Endothelial cell of umbilical vein (primary cell): ENCODE data around the gene IPO13. TPM values are rescaled to one million over a fixed set of nuclear protein-coding genes. Genes with fewer than 3 reads are reported as not detected.

Experiments used
- BruUV-seq: library from RNA; stranded (reverse); fragments of 400-500 nt; replicated peaks from 2 replicates; lab custom pipeline; 2021; lab: Mats Ljungman, UMichigan
- CTCF ChIA-PET: fragments of 300-600, 350-600 bp; sonication (Branson Sonifier 250); formaldehyde crosslinking; loops from one replicate; lab custom pipeline; 2021; ENCODE audit warnings: antibody characterized with exemption, inconsistent platforms; lab: Charles Lee
- POLR2A ChIA-PET: fragments of 300-600, 350-600 bp; sonication (Branson Sonifier 250); formaldehyde crosslinking; loops from one replicate; lab custom pipeline; 2021; ENCODE audit warnings: antibody characterized with exemption, inconsistent platforms; lab: Charles Lee
- DNase-seq: peaks from one replicate; pipeline ENCODE4 v3.0.0-alpha.2; 2011; ENCODE audit warnings: low read depth, low spot score
- FAIRE-seq: peaks from 2 replicates; lab custom pipeline; 2011; peaks lifted over from hg19 to GRCh38; lab: Jason Lieb, UNC
- H2AFZ ChIP-seq: 2 replicates; pipeline ENCODE4 v1.6.0; 2012; ENCODE audit warnings: low read depth, low read length, control low read depth, inconsistent platforms
- H3K27ac ChIP-seq: 2 replicates; pipeline ENCODE4 v1.5.1; 2011; ENCODE audit warnings: low read depth, mild to moderate bottlenecking, control low read depth, low read length, moderate library complexity; ENCODE audit not compliant: insufficient read depth
- H3K27me3 ChIP-seq, 2 experiments: 2 replicates each; pipeline versions ENCODE4 v1.6.0 to v1.6.1; 2011; ENCODE audit warnings: low read length in 2 of 2, mixed read lengths in 1 of 2; ENCODE audit not compliant: control insufficient read depth in 2 of 2, insufficient read depth in 2 of 2
- H3K36me3 ChIP-seq, 2 experiments: 2 replicates in 1 of 2; 3 replicates in 1 of 2; pipeline ENCODE4 v1.5.1; 2011; ENCODE audit warnings: low read length in 2 of 2, mild to moderate bottlenecking in 1 of 2, moderate library complexity in 1 of 2; ENCODE audit not compliant: control insufficient read depth in 2 of 2, insufficient read depth in 2 of 2; ENCODE audit errors: extremely low read depth in 1 of 2
- H3K4me1 ChIP-seq: 3 replicates; pipeline ENCODE4 v1.5.1; 2011; ENCODE audit warnings: mild to moderate bottlenecking, low read length; ENCODE audit not compliant: control insufficient read depth, insufficient read depth; ENCODE audit errors: extremely low read depth
- H3K4me2 ChIP-seq: 2 replicates; pipeline ENCODE4 v1.6.1; 2011; ENCODE audit warnings: low read length, control low read depth, mixed read lengths; ENCODE audit not compliant: insufficient read depth
- H3K4me3 ChIP-seq, 3 experiments: fragments of 200-600 bp in 1 of 3; sonication (generic), shearing (Covaris generic) in 1 of 3; replicated peaks in 1 of 3; 2 replicates each; pipeline ENCODE4 v1.5.1; 2011 to 2016; ENCODE audit warnings: control low read depth in 3 of 3, low read length in 3 of 3, mild to moderate bottlenecking in 2 of 3, inconsistent platforms in 1 of 3, low read depth in 1 of 3, moderate library complexity in 1 of 3; ENCODE audit not compliant: insufficient read depth in 1 of 3
- H3K79me2 ChIP-seq: 2 replicates; pipeline ENCODE4 v1.6.0; 2012; ENCODE audit warnings: low read length, inconsistent platforms; ENCODE audit not compliant: control insufficient read depth, insufficient read depth
- H3K9ac ChIP-seq: replicated peaks from 2 replicates; pipeline ENCODE3; 2011; ENCODE audit warnings: low read length, control low read depth; ENCODE audit not compliant: insufficient read depth; ENCODE audit errors: extremely low read depth
- H3K9me1 ChIP-seq: replicated peaks from 3 replicates; pipeline ENCODE4 v1.6.0; 2011; ENCODE audit warnings: mild to moderate bottlenecking, low read length; ENCODE audit not compliant: control insufficient read depth, insufficient read depth; ENCODE audit errors: extremely low read depth
- H3K9me3 ChIP-seq: replicated peaks from 2 replicates; pipeline ENCODE4 v1.5.1; 2012; ENCODE audit warnings: low read length, inconsistent platforms; ENCODE audit not compliant: control insufficient read depth, insufficient read depth
- H4K20me1 ChIP-seq: replicated peaks from 2 replicates; pipeline ENCODE3; 2011; ENCODE audit warnings: mild to moderate bottlenecking, low read length; ENCODE audit not compliant: control insufficient read depth, insufficient read depth; ENCODE audit errors: extremely low read depth
- EZH2 ChIP-seq: IDR thresholded peaks from 2 replicates; pipeline ENCODE4 v1.6.1; 2012; ENCODE audit warnings: borderline replicate concordance, low read depth, mild to moderate bottlenecking, moderate library complexity, low read length, inconsistent platforms; ENCODE audit not compliant: severe bottlenecking
- FOS ChIP-seq: IDR thresholded peaks from 2 replicates; pipeline ENCODE4 v1.6.1; 2011; ENCODE audit warnings: mild to moderate bottlenecking, low read length, moderate library complexity, borderline replicate concordance; ENCODE audit not compliant: insufficient read depth
- GATA2 ChIP-seq: IDR thresholded peaks from 2 replicates; pipeline ENCODE4 v1.7.0; 2011; ENCODE audit warnings: low read depth, mild to moderate bottlenecking, moderate library complexity, mixed read lengths, low read length; ENCODE audit not compliant: insufficient read length, insufficient read depth
- JUN ChIP-seq: IDR thresholded peaks from 2 replicates; pipeline ENCODE4 v1.6.1; 2011; ENCODE audit warnings: borderline replicate concordance, low read depth; ENCODE audit not compliant: insufficient read length, insufficient read depth
- MAX ChIP-seq: IDR thresholded peaks from 2 replicates; pipeline ENCODE4 v1.6.1; 2011; ENCODE audit not compliant: insufficient read depth, insufficient read length
- MYC ChIP-seq: IDR thresholded peaks from one replicate; pipeline ENCODE4 v1.6.1; 2011; ENCODE audit warnings: mild to moderate bottlenecking, low read depth, low read length
- POLR2A ChIP-seq: IDR thresholded peaks from 2 replicates; pipeline ENCODE4 v1.6.1; 2012; ENCODE audit warnings: low read depth, mild to moderate bottlenecking, control low read depth, low read length
- POLR2AphosphoS5 ChIP-seq: IDR thresholded peaks from 2 replicates; pipeline ENCODE4 v1.6.1; 2012; ENCODE audit warnings: low read depth, mild to moderate bottlenecking, control low read depth, low read length, moderate library complexity; ENCODE audit not compliant: insufficient read depth
- dilution Hi-C: fragments of 300-500 bp; cut with MboI; formaldehyde crosslinking; loops from one replicate; pipeline ENCODE4 v1.15.0; 2019; ENCODE audit warnings: low sequenced_read_pairs; ENCODE audit not compliant: extremely low pct_ligation_motif_present
- intact Hi-C: fragments of 100-400 bp; cut with micrococcal nuclease; formaldehyde crosslinking; loops from one replicate; pipeline ENCODE4 v1.10.0; 2022
- polyA plus RNA-seq, 4 experiments: library from polyadenylated mRNA; depleted of rRNA in 3 of 4; stranded (reverse) in 3 of 4; unstranded in 1 of 4; fragments of >200 nt; gene quantifications; 2 replicates each; pipeline versions ENCODE4 v1.2.1 to v1.2.3, GENCODE V29; 2011 to 2012; ENCODE audit warnings: missing spikeins in 1 of 4
- total RNA-seq: library from RNA; stranded (reverse); gene quantifications from 2 replicates; pipeline ENCODE4 v1.2.3, GENCODE V29; 2021
- TF ChIP-seq, protein P1 (sequence below), 2 donors: IDR thresholded peaks; 1 replicate in 1 of 2; 2 replicates in 1 of 2; pipeline ENCODE4 v1.5.1; 2011; ENCODE audit warnings: low read length in 2 of 2, mild to moderate bottlenecking in 2 of 2, moderate library complexity in 2 of 2, control low read depth in 1 of 2, inconsistent platforms in 1 of 2, low read depth in 1 of 2; ENCODE audit not compliant: insufficient read depth in 1 of 2; ENCODE audit errors: extremely low read depth in 1 of 2

IPO13 gene
- total and polyA plus RNA-seq, 2 donors (not counting 3 experiments of a cell fraction or from before 2014, with no cell fraction given): 28.9 to 29.3 TPM

DNA sequence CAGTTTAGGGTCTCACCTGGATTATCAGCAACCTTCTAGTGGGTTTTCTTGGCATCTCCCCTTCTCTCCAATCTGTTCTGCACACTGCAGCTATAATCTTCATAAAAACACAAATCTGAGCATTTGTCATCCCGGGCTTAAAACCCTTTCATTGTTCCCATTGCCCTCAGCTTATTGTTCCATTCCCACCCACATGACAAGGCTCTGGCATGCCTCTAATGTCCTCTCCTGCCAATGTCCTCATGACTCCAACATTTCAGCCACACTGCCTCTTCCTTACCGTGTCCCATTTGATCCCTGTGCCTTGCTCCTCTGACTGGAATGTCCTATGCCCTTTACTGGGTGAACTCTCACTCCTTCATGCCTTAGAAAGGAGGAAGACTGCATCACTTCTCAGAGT lies 15.6 kb downstream of the IPO13 start:
- Histone ChIP-seq H4K20me1 (no peaks in the 10 kb centered on the region), H3K79me2 (no peaks in the 10 kb centered on the region), H3K27ac (no peak overlapping the region), H2AFZ (no peak overlapping the region), H3K4me2 (no peak overlapping the region), H3K9ac (no peak overlapping the region), H3K9me1 (no peaks in the 10 kb centered on the region), H3K4me1 (no peaks in the 10 kb centered on the region), H3K27me3 (no peaks in the 10 kb centered on the region), H3K4me3 (no peak overlapping the region), H3K36me3 (peaks cover 5 to 33% of the 10 kb centered on the region in 2 experiments), H3K9me3 (no peaks in the 10 kb centered on the region)
- ChIA-PET CTCF (no interaction called here), POLR2A (no interaction called here)
- FAIRE-seq: no peak
- TF ChIP-seq, protein P1, sequence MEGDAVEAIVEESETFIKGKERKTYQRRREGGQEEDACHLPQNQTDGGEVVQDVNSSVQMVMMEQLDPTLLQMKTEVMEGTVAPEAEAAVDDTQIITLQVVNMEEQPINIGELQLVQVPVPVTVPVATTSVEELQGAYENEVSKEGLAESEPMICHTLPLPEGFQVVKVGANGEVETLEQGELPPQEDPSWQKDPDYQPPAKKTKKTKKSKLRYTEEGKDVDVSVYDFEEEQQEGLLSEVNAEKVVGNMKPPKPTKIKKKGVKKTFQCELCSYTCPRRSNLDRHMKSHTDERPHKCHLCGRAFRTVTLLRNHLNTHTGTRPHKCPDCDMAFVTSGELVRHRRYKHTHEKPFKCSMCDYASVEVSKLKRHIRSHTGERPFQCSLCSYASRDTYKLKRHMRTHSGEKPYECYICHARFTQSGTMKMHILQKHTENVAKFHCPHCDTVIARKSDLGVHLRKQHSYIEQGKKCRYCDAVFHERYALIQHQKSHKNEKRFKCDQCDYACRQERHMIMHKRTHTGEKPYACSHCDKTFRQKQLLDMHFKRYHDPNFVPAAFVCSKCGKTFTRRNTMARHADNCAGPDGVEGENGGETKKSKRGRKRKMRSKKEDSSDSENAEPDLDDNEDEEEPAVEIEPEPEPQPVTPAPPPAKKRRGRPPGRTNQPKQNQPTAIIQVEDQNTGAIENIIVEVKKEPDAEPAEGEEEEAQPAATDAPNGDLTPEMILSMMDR (IDR thresholded peaks at IDR 0.05; ENCODE audit: extremely low read depth in 1 of 2, insufficient read depth in 1 of 2, low read depth in 1 of 2, low read length in 2 of 2): no peak
- TF ChIP-seq FOS (no peak), POLR2AphosphoS5 (no peak), JUN (no peak), POLR2A (no peak), MAX (no peak), GATA2 (no peak), MYC (no peak), EZH2 (no peak)
- dilution Hi-C loops: no loop called here
- intact Hi-C loops: no loop called here
- BruUV-seq: no TSS peak
- no peak for DNase-seq
